ENCODE results near the gene PAPSS2.

The PAPSS2 gene

GRCh38 chr10:87760195-87760905, 100.7 kb downstream of the PAPSS2 start:
- TF ChIP-seq GABPA (IDR thresholded peaks at IDR 0.05; ENCODE audit: low read depth) = no peak
- peak; percentile 84; the same call in 1 of the 2 replicates for TF ChIP-seq SPI1 (IDR thresholded peaks at IDR 0.05; ENCODE audit: borderline replicate concordance, low read depth)
- Histone ChIP-seq H3K4me3 (replicated peaks; ENCODE audit: insufficient read depth, low read length) (no peak overlapping the region), H3K27ac (replicated peaks) (peak overlapping the region; percentile 45), H3K27me3 (ENCODE audit: insufficient read depth, poor library complexity, severe bottlenecking) (no peaks in the 10 kb centered on the region)
- DNase-seq (ENCODE audit: low read depth in 1 of 2, low spot score in 1 of 2) = peak; percentile 63 to 83

GRCh38 chr10:87761153-87761552, 101.5 kb downstream of the PAPSS2 start:
- TF ChIP-seq POLR2AphosphoS5 (IDR thresholded peaks at IDR 0.05; ENCODE audit: low read depth) = no peak
- TF ChIP-seq GABPA (IDR thresholded peaks at IDR 0.05; ENCODE audit: low read depth) = no peak
- TF ChIP-seq CTCF (IDR thresholded peaks at IDR 0.05; ENCODE audit: insufficient read depth, low read length) = no peak
- TF ChIP-seq REST (IDR thresholded peaks at IDR 0.05; ENCODE audit: insufficient replicate concordance, low read depth) = no peak
- TF ChIP-seq SPI1 (IDR thresholded peaks at IDR 0.05; ENCODE audit: borderline replicate concordance, low read depth) = no peak

GRCh38 chr10:87761892-87762291, 102.2 kb downstream of the PAPSS2 start:
- Histone ChIP-seq H3K27me3 (ENCODE audit: insufficient read depth, poor library complexity, severe bottlenecking) (no peaks in the 10 kb centered on the region), H3K27ac (replicated peaks) (no peak overlapping the region), H3K4me3 (replicated peaks; ENCODE audit: insufficient read depth, low read length) (no peak overlapping the region)
- no peak for DNase-seq (ENCODE audit: low read depth in 1 of 2, low spot score in 1 of 2)
- TF ChIP-seq SPI1 (IDR thresholded peaks at IDR 0.05; ENCODE audit: borderline replicate concordance, low read depth) = no peak
- TF ChIP-seq GABPA (IDR thresholded peaks at IDR 0.05; ENCODE audit: low read depth) = no peak

More at GRCh38 chr10:87761153-87761552, 101.5 kb downstream of the PAPSS2 start:
- H3K4me3 ChIP-seq (replicated peaks; ENCODE audit: insufficient read depth, low read length) = no peak overlapping the region
- H3K27me3 ChIP-seq (ENCODE audit: insufficient read depth, poor library complexity, severe bottlenecking) = no peaks in the 10 kb centered on the region
- H3K27ac ChIP-seq (replicated peaks) = peak overlapping the region; percentile 45
- DNase-seq (ENCODE audit: low read depth in 1 of 2, low spot score in 1 of 2) = no peak

GRCh38 chr10:87763086-87763861, 103.6 kb downstream of the PAPSS2 start:
- no peak for DNase-seq (ENCODE audit: low read depth in 1 of 2, low spot score in 1 of 2)
- no peak overlapping the region for H3K27ac ChIP-seq (replicated peaks)
- H3K27me3 ChIP-seq (ENCODE audit: insufficient read depth, poor library complexity, severe bottlenecking) = no peaks in the 10 kb centered on the region
- TF ChIP-seq SPI1 (IDR thresholded peaks at IDR 0.05; ENCODE audit: borderline replicate concordance, low read depth) = no peak
- no peak for TF ChIP-seq GABPA (IDR thresholded peaks at IDR 0.05; ENCODE audit: low read depth)
- TF ChIP-seq CTCF (IDR thresholded peaks at IDR 0.05; ENCODE audit: insufficient read depth, low read length) = no peak
- TF ChIP-seq REST (IDR thresholded peaks at IDR 0.05; ENCODE audit: insufficient replicate concordance, low read depth) = no peak
- TF ChIP-seq POLR2AphosphoS5 (IDR thresholded peaks at IDR 0.05; ENCODE audit: low read depth) = no peak
- H3K4me3 ChIP-seq (replicated peaks; ENCODE audit: insufficient read depth, low read length) = no peak overlapping the region

All from HL-60 (cell line).